Measurements from ENCODE around the gene MT1B. TPM values are rescaled to one million over a fixed set of nuclear protein-coding genes. Genes with fewer than 3 reads are reported as not detected.

The MT1B gene
- total RNA-seq, 2 experiments from 2014 or later: not detected

DNA sequence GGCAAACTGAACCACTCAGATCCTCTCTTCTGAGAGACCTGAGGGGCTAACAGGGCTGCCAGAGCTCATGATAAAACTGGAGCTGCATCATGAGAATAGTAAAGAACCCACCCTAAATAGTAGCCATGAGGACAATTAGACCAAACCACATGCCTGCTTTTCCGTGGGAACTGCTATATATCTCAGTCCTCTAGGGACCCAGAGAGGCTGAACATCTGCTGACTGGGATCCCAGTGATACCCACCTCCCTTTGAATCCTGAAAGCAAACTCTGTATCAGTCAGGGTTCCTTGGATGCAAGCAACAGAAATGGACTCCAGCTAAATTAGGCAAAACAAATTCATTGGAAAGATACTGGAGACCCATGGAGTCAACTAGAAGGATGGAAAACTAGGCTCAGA is 37.1 kb downstream of the MT1B start:
- Mint-ChIP-seq H3K4me1 (peaks cover 4% of the 10 kb centered on the region), H3K9me3 (no peaks in the 10 kb centered on the region), H3K4me3 (no peak overlapping the region), H3K27me3 (peaks cover 12% of the 10 kb centered on the region), H3K36me3 (ENCODE audit: low read depth) (peaks cover 9% of the 10 kb centered on the region), H3K27ac (no peak overlapping the region)
- CTCF ChIA-PET: interaction anchor here (2.1 kb wide), 1 partner anchor 13 kb away, joined by 6 read pairs; no protein-coding TSS in a partner anchor
- DNase-seq: no peak
- POLR2A ChIA-PET: no interaction called here

DNA sequence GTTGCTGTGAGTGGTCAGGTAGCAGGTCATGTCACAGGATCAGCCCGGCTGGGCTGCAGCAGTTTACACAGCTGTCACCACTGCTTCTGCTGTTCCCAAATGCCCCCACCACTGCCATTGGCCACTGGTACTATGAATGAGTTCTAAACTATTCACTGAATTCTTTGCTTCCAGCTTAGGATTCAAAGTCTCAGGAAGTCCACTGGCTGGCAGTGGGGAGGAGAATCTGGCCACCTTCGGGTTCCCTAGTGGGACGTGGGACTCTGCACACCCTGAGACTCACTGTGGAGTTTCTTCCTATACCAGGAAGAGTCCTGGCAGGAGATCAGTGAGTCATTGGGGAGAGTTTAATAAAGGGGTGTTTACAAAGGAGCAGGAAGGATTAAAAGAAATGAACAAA is 37.5 kb downstream of the MT1B start:
- no peaks in the 10 kb centered on the region for H3K4me1 Mint-ChIP-seq
- H3K4me3 Mint-ChIP-seq: no peak overlapping the region
- H3K9me3 Mint-ChIP-seq: no peaks in the 10 kb centered on the region
- DNase-seq: no peak
- ChIA-PET POLR2A (no interaction called here), CTCF (interaction anchor here (1.0 to 2.1 kb wide), 2 partner anchors 13 kb away, joined by 3 to 6 read pairs; no protein-coding TSS in a partner anchor)
- H3K27me3 Mint-ChIP-seq: peaks cover 12% of the 10 kb centered on the region
- H3K36me3 Mint-ChIP-seq (ENCODE audit: low read depth): peaks cover 7% of the 10 kb centered on the region
- H3K27ac Mint-ChIP-seq: no peak overlapping the region

DNA sequence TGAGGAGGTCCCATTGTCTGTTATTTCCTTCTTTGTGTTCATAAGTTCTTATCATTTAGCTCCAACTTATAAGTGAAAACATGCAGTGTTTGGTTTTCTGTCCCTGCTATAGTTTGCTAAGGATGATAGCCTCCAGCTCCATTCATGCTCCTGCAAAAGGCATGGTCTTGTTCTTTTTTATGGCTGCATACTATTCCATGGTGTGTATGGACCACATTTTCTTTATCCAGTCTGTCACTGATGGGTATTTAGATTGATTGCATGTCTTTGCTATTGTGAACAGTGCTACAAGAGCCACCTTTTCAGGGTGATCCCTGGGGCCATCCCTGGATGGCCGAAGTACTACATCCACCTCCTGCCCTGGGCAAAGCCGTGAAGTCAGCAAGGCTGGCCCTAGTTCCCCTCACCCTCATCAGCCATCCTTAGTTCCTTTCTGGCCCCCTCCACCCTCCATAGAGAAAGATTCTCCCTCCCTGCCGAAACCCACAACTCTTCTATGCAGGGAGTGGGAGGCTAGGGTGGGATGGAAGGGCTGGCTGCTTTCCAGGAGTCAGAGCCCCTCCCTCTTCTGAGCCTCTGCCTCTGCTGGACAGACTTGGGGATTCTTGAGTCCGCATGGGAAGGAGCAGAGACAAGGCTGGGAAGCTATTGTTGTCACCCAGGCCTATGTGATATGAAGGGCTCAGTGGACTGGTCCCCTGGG is 38.9 kb downstream of the MT1B start:
- no peaks in the 10 kb centered on the region for H3K4me1 Mint-ChIP-seq
- DNase-seq: no peak
- no peak overlapping the region for H3K27ac Mint-ChIP-seq
- POLR2A ChIA-PET: no interaction called here
- H3K9me3 Mint-ChIP-seq: no peaks in the 10 kb centered on the region
- H3K27me3 Mint-ChIP-seq: peaks cover 12% of the 10 kb centered on the region
- no peak overlapping the region for H3K4me3 Mint-ChIP-seq
- CTCF ChIA-PET: interaction anchor here (1.0 to 2.1 kb wide), 2 partner anchors 12 to 15 kb away, joined by 3 to 6 read pairs; no protein-coding TSS in a partner anchor
- peaks cover 4% of the 10 kb centered on the region for H3K36me3 Mint-ChIP-seq (ENCODE audit: low read depth)

- Mint-ChIP-seq H3K36me3 (ENCODE audit: low read depth) (no peaks in the 10 kb centered on the region), H3K27me3 (peaks cover 13% of the 10 kb centered on the region), H3K9me3 (no peaks in the 10 kb centered on the region), H3K27ac (no peak overlapping the region), H3K4me1 (no peaks in the 10 kb centered on the region), H3K4me3 (no peak overlapping the region)
- CTCF ChIA-PET: no interaction called here
- no peak for DNase-seq
- POLR2A ChIA-PET: interaction anchor here (3.6 kb wide), 1 partner anchor 9 kb away, joined by 13 read pairs; the partner anchor contains the start of gene MT1X
Measured at GRCh38 chr16:56691885-56692284, 40.2 kb downstream of the MT1B start.

DNA sequence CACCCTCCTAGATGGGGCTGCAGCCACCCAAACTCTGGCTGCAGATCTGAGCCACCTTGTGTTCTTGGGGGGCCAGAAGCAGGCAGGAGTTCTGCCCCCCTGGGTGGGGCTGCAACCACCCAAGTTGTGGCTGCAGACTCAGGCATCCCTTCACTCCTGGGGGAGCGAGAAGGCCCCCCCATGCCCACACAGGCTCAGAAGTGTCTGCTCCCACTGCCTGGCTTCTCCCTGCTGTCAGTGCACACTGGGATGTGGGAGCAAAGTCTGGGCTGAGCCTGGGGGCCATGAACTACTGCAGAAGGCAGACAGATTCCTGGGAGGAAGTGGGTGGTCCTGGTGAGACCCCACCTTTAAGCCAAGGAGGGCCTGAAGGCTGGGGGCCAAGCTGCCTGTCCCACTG is 43.6 kb downstream of the MT1B start:
- peaks cover 8% of the 10 kb centered on the region for H3K27me3 Mint-ChIP-seq
- CTCF ChIA-PET: interaction anchor here (1.0 to 1.3 kb wide), 2 partner anchors 12 to 94 kb away, joined by 3 to 4 read pairs; no protein-coding TSS in a partner anchor

GRCh38 chr16:56697456-56698155 is 45.9 kb downstream of the MT1B start:
- no peaks in the 10 kb centered on the region for H3K9me3 Mint-ChIP-seq
- H3K36me3 Mint-ChIP-seq (ENCODE audit: low read depth): no peaks in the 10 kb centered on the region
- no peak overlapping the region for H3K27ac Mint-ChIP-seq
- H3K4me1 Mint-ChIP-seq: peaks cover 8% of the 10 kb centered on the region
- DNase-seq: no peak
- no peak overlapping the region for H3K4me3 Mint-ChIP-seq
- peaks cover 4% of the 10 kb centered on the region for H3K27me3 Mint-ChIP-seq
- CTCF ChIA-PET: interaction anchor here (0.6 to 1.2 kb wide), 4 partner anchors 11 to 281 kb away, joined by 3 to 4 read pairs (median 3); partner anchors contain the start of gene MT1E
- POLR2A ChIA-PET: interaction anchor here (1.6 kb wide), 1 partner anchor 15 kb away, joined by 10 read pairs; the partner anchor contains the start of gene MT1X

More for the DNA sequence above, 43.6 kb downstream of the MT1B start:
- H3K36me3 Mint-ChIP-seq (ENCODE audit: low read depth): no peaks in the 10 kb centered on the region
- no peaks in the 10 kb centered on the region for H3K9me3 Mint-ChIP-seq
- POLR2A ChIA-PET: interaction anchor here (1.3 to 3.6 kb wide), 2 partner anchors 12 to 13 kb away, joined by 9 to 13 read pairs; partner anchors contain the start of gene MT1X
- no peaks in the 10 kb centered on the region for H3K4me1 Mint-ChIP-seq
- DNase-seq: no peak
- no peak overlapping the region for H3K27ac Mint-ChIP-seq
- no peak overlapping the region for H3K4me3 Mint-ChIP-seq

- DNase-seq: no peak
- POLR2A ChIA-PET: interaction anchor here (3.1 kb wide), 1 partner anchor 124 kb away, joined by 19 read pairs; no protein-coding TSS in a partner anchor
- Mint-ChIP-seq H3K36me3 (ENCODE audit: low read depth) (no peaks in the 10 kb centered on the region), H3K4me3 (no peak overlapping the region), H3K4me1 (peaks cover 8% of the 10 kb centered on the region), H3K27me3 (peaks cover 4% of the 10 kb centered on the region), H3K27ac (no peak overlapping the region), H3K9me3 (no peaks in the 10 kb centered on the region)
- CTCF ChIA-PET: interaction anchor here (0.7 to 4.6 kb wide), 8 partner anchors 16 to 534 kb away, joined by 3 to 107 read pairs (median 11); partner anchors contain the start of genes MT1X, PSME3IP1 and RSPRY1
Measured at GRCh38 chr16:56700195-56700594, 48.5 kb downstream of the MT1B start.

DNA sequence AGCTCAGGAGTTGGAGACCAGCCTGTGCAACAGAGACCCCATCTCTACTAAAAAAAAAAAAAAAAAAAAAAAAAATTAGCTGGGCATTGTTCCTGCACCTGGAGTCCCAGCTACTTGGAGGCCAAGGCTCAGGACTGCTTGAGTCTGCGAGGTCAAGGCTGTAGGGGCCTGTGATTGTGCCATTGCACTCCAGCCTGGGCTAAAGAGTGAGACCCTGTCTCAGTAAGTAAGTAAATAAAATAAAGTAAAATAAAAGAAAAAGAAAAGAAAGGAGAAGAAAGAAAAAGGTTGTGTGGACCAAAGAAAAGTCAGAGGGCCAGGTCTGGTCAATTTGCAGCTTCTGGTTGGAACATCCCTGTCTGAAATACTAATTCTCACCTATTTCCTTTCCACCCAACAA is 48.9 kb downstream of the MT1B start:
- DNase-seq: no peak
- peaks cover 8% of the 10 kb centered on the region for H3K4me1 Mint-ChIP-seq
- no peak overlapping the region for H3K27ac Mint-ChIP-seq
- peaks cover 4% of the 10 kb centered on the region for H3K27me3 Mint-ChIP-seq
- CTCF ChIA-PET: interaction anchor here (0.7 to 4.6 kb wide), 13 partner anchors 16 to 533 kb away, joined by 3 to 107 read pairs (median 4); partner anchors contain the start of genes MT1X, PSME3IP1 and RSPRY1
- H3K9me3 Mint-ChIP-seq: no peaks in the 10 kb centered on the region
- no peaks in the 10 kb centered on the region for H3K36me3 Mint-ChIP-seq (ENCODE audit: low read depth)
- POLR2A ChIA-PET: interaction anchor here (1.8 to 3.1 kb wide), 2 partner anchors 124 to 250 kb away, joined by 8 to 19 read pairs; partner anchors contain the start of genes NUDT21 and OGFOD1
- H3K4me3 Mint-ChIP-seq: no peak overlapping the region

- POLR2A ChIA-PET: interaction anchor here (0.5 to 3.1 kb wide), 13 partner anchors 15 to 250 kb away, joined by 3 to 20 read pairs (median 5); partner anchors contain the start of genes MT1X, MT2A, NUDT21 and OGFOD1
- DNase-seq: no peak
- Mint-ChIP-seq H3K4me3 (no peak overlapping the region), H3K27me3 (peaks cover 3% of the 10 kb centered on the region), H3K27ac (no peak overlapping the region), H3K36me3 (ENCODE audit: low read depth) (no peaks in the 10 kb centered on the region), H3K4me1 (peaks cover 8% of the 10 kb centered on the region), H3K9me3 (no peaks in the 10 kb centered on the region)
- CTCF ChIA-PET: interaction anchor here (0.7 to 4.6 kb wide), 57 partner anchors 9 to 484 kb away, joined by 3 to 107 read pairs (median 5); partner anchors contain the start of genes MT1E, MT1F, MT1H and MT1X
Measured at GRCh38 chr16:56701534-56701933, 49.8 kb downstream of the MT1B start.

Other genes with a start within 250 kb of the MT1B start
- gene AMFR, start 226.3 kb upstream of the MT1B start, total RNA-seq: 10 to 100 TPM; 48.8 to 51.0 TPM
- 100 to 1,000 TPM; 239 to 241 TPM for gene NUDT21, start 200.6 kb upstream of the MT1B start, total RNA-seq
- gene OGFOD1, start 200.3 kb upstream of the MT1B start, total RNA-seq: 10 to 100 TPM; 36.5 to 39.5 TPM
- gene BBS2, start 131.9 kb upstream of the MT1B start, total RNA-seq: 10 to 100 TPM; 15.6 to 18.4 TPM
- not detected for gene MT4, start 86.8 kb upstream of the MT1B start, total RNA-seq
- gene MT3, start 62.4 kb upstream of the MT1B start, total RNA-seq: 1 to 10 TPM; 1.8 to 2.5 TPM
- gene MT2A, start 43.3 kb upstream of the MT1B start, total RNA-seq: 10 to 100 TPM; 47.9 to 51.4 TPM
- 10 to 100 TPM; 10.4 to 12.3 TPM for gene MT1E, start 26.1 kb upstream of the MT1B start, total RNA-seq
- not detected for gene MT1M, start 19.2 kb upstream of the MT1B start, total RNA-seq
- gene MT1A, start 13.2 kb upstream of the MT1B start, total RNA-seq: not detected
- gene MT1F, start 6.1 kb downstream of the MT1B start, total RNA-seq: 10 to 100 TPM; 15.8 to 16.4 TPM
- 1 to 10 TPM; 2.2 to 2.9 TPM for gene MT1G, start 16.2 kb downstream of the MT1B start, total RNA-seq
- not detected for gene MT1H, start 17.9 kb downstream of the MT1B start, total RNA-seq
- 10 to 100 TPM; 28.4 to 33.1 TPM for gene MT1X, start 30.6 kb downstream of the MT1B start, total RNA-seq
- gene NUP93, start 78.2 kb downstream of the MT1B start, total RNA-seq: 10 to 100 TPM; 66.4 to 70.1 TPM
- not detected for gene SLC12A3, start 213.3 kb downstream of the MT1B start, total RNA-seq